NCI-H2029 treated with DMSO at 0.1 percent for 48 hours (cell line): ENCODE measurements around the gene ANKRD22.

Source experiments
- DNase-seq: peaks from one replicate; lab custom pipeline; 2025; lab: John Stamatoyannopoulos, UW

Gene ANKRD22

DNA sequence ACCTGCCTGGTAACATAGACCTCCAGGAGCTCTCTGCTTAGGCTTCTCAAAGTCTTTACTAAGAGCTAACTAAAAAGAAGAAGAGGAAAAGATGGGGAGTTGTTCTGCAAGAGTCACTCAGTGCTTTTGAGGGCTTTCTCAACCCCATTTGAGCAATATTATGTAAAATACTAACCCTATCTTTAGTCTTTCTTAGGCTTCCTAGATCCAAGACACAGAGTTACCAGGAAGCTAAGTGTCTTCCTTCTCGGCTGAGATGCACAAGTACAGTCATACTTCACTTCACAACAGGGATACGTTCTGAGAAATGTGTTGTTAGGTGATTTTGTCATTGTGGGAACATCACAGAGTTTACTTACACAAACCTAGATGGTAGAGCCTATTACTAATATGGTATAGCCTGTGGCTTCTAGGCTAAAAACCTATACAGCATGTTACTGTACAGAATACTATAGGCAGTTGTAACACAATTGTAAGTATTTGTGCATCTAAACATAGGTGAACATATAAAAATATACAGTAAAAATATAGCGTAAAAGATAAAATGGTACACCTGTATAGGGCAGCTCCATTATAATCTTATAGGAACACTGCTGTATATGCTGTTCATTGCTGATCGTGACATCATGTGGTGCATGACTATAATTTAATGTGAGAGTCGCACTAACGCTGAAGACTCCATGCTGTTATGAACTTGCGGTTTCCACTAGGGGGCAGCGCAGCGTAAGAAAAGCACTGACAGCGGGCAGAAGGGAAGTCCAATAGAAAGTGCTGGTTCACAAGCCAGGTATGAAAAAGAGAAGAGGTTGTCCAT lies 16.3 kb downstream of the ANKRD22 start:
- peak; percentile 16 for DNase-seq

DNA sequence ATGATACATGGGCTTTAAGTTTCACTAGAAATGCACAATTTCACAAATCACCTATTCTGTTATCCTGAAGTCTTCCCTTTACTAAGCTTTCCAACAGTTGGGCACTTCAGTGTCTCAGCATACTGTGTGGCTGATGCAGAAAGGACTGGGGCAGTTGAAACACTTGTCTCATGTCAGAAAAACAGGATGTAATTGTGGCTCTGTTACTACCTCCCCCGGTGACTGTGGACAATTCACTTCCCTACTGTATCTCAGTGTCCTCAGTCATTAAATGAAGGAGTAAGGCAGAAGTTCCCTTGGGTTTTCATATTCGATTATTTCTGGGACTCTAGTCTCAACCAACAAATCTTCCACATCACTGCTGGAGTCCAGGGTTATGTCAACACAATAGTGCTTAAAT lies 17.9 kb downstream of the ANKRD22 start:
- DNase-seq = no peak

DNA sequence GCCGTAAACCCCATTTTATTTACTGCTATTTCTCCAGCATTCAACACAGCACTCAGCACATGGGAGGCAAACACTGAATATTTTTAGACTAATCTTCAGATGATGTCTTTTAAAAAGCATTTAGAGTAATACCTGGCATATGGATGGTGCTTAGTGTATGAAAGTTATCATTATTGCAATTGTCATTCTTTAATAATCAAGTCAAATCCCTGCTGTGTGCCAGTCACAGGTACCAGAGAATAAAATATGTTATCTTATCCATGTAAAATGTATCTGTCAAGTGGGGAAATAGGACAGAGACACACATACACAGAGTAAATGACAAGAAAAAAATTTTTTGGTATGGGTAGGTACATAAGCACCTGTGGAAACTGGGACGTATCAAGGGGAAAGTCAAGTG lies 18.5 kb downstream of the ANKRD22 start:
- no peak for DNase-seq

DNA sequence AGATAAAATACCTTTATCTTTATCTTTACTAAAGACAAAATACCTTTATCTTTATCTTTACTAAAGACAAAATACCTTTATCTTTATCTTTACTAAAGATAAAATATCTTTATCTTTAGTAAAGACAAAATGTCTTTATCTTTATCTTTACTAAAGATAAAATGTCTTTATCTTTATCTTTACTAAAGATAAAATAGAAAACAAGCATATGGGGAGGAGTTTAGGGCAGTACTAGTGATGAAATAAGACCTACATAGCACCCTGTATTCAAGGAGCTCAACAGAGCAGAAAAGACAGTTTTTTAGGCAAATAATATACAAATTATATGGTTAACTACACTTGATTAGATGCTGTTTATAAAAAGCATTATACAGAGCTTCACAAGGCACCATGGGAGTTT lies 19.3 kb downstream of the ANKRD22 start:
- no peak for DNase-seq

DNA sequence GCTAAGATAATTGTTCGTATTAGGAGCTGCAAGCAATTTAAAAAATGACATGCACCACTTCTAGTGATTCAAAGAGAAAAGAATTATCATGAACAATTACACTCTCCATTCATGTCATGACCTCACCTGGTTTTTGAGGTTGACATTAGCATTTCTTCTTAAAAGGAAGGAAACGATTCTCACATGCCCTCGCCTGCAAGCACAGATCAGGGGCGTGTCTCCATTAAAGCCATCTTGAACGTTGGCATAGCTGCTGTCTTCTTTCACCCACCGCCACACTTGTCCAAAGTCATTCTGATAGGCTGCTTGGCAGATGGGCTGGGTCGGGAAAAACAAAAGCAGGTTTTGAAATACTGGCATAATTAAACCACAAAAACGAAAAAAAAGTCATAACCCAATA lies 19.9 kb downstream of the ANKRD22 start:
- DNase-seq = no peak

- no peak for DNase-seq
These were observed 20.9 kb downstream of the ANKRD22 start for GRCh38 chr10:88830643-88831268.

- DNase-seq = no peak
These were observed 23.3 kb downstream of the ANKRD22 start for GRCh38 chr10:88828310-88828709.

DNA sequence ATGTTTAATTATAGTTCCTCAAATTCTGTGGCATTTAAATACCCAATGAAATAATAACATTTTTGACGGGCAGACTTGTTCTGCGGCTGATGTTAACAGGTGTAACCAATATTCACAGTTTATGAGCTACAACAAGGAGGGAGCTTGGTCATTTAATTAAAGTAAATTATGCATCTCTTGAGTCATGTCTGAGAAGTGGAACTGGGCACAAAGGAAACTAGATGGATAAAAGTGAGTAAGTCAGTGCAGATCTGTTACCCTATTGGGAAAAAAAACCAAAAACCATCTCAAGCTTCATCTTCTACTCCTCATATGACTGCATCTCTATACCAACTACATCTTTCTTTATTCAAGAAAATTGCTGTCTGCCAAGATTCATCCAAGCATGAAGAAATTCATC lies 24.0 kb downstream of the ANKRD22 start:
- no peak for DNase-seq

DNA sequence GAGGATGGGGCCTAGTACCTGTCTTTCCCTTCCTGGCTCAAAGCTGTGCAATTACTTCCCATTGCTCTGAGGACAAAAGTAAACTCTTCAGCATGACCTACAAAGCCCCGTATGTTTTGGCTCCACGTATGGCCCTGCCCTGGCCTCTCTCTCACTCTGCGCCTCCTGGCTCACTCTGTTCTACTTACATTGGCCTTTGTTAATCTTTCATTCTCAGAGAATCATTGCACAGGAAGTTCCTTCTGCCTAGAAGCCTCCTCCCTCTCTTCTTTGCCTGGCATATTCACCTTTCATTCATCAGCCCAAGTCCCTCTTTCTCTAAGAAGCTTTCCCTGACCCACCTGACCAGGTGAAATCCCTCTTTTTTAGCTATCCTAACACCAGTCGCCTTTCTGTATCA lies 25.3 kb downstream of the ANKRD22 start:
- no peak for DNase-seq

DNA sequence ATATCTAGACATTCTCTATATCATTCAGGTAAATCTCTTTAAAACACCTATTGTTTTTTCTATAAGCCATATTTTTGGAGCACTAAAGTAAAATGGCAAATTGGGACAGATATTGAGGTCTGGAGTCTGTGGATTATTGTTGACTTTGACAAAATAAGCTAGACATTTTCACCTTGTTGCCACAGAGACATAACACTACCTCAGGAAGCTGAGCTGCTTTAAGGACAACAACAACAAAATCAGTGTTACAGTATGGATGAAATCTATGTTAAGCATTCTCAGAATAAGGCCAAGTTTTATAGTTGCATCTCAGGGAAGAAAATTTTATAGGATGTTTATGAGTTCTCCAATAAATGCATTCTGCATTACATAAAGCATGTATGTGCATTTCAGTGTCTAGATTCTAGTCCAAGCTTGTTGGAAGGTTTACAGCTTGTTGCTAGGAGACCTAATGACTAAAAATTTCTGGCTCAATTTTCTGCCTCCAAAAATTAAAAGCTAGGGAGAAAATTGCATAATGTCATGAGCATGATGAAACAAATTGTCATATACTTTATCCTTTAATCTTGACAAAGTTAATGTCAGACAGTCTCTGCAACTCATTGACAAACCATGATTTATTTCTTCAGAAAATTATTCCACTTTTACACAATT lies 30.8 kb downstream of the ANKRD22 start:
- no peak for DNase-seq

DNA sequence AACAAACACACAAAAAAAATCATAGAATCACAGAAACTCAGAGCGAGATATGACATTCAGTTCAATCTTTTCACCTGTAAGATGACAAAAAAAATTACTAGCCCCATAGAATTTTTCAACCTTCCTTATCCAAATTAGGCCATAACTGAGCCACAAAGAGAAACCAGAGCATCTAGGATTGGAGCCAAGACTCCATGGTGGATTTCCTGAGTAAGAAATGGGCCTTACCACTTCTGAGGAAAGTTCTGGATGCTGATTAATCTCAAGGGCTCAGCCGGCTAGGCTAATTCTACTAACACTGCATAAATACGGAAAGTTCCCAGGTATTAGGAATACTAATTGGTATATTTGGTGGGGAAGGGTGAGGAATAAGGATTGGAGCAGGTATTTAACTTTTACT lies 32.4 kb downstream of the ANKRD22 start:
- DNase-seq = no peak

DNA sequence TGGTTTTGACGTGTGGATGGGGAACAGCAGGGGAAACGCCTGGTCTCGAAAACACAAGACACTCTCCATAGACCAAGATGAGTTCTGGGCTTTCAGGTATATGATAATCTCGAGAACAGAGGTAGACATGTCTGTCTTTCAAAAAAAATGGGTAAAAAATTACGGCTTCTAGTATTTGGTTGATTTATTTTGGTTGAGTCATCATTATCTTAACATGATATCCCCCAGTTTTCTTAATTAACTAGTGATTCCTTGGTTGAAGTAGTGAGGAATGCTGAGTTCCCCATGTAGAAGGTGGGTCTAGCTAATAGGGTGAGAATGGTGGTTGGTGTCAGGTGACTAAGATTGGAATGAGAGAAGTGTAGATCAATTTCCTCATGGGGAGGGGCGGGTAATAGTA lies 38.4 kb downstream of the ANKRD22 start:
- no peak for DNase-seq

DNA sequence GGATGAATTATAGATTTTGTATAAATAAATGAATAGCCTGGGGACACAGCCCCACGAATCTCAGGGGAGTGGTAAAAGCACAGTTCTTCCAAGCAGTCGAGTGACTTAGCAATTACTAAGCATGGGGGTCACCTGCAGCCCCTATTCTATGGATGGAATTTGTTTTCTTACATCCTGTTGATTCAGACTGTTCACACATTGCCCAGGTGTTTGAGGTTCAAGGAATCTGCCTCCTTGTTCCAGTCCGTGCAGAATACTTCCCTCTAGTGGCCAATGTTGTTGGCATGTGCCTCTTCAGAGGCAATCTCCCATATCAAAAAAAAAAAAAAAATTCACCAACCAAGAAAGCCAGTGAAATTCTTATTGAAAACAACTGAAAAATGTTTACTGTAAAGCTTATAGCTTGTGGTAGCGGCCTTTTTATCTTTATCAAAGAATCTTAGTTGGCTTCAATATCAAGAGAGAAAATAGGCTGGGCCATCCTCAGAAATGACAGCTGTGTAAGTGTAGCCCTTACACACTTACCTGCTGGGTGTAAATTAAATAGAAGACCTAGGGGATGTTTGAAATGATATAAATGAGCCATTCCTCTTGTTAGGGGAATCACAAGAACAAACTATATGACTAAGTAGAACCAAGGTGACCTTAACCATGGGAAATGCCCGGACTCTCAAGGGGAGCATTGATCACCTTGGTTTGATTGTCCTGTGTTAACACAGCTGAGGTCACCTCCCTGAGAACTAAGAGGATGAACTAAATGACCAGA lies 41.3 kb downstream of the ANKRD22 start:
- DNase-seq = peak; percentile 48

- DNase-seq = no peak
These were observed 42.0 kb downstream of the ANKRD22 start for GRCh38 chr10:88809621-88810020.

DNA sequence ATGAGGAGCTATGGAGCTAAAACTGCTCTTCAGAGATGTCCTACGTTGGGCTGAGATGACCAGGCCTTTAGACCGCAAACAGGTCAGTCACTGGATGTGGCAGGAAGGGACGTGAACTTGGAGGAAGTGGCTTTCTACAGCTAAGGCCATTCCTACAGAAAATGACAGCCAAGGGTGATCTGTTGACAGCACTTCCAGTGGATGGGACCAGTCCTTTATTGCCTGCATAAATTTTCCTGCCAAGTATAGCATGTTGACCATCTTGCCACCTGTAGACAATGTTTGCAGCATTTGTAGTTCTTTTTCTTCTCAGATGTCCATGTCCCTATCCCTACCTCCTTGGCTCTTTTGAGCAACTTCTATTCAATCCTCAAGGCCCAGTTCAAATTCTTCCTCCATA lies 45.7 kb downstream of the ANKRD22 start:
- DNase-seq = no peak

DNA sequence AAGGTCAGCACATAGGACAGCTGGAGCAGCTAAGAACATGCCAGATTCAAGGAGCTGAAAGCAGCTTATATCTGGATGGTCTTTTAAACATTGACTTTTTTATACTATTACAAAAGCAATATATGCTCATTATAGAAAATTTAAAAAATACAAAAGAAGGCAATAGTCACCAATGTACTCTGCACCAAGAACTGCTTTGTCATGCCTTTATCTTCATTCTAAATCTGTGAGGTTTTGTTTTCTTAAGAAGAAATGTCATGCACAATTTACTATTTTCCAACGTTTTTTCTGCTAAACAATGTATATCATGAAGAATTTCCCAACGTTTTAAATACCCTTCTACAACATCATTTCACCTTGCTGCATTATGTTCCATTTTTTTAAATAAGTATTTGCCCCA lies 46.3 kb downstream of the ANKRD22 start:
- DNase-seq = no peak

DNA sequence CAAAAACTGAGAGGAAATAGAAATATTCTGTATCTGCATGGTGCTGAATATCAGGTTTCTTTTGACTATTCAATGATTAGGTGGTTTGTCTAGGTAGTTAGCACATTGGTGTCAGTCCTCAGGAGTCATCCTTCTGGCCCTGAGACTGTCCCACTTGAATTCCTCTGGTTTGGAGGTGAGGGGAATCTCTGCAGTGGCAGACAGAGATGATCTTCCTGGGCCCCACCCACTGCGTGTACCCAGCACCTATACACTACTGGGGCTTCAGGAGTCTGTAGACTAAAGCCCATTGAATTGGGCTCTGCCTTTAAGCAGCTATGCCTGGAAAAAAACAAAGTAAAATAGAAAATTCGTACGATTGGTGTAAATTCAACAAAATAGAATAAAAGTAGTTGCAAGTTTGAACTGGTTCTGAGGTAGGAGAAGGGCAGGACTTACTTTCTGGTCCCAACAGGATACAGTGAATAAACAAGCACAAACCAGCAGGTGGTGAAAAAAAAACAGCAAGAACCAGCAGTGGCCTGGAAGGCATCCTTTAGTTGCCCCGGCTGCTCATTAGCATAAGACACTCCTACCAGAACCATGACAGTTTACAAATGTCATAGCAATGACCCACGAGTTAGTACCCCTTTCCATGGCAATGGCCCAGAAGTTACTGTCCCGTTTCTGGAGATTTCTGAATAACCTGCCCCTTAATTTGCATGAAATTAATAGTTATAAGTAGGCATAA lies 47.4 kb downstream of the ANKRD22 start:
- DNase-seq = no peak

GRCh38 chr10:88803641-88804040 lies 48.0 kb downstream of the ANKRD22 start:
- DNase-seq = no peak

- no peak for DNase-seq
These were observed 48.9 kb downstream of the ANKRD22 start, which contains the start of gene LIPM for GRCh38 chr10:88802523-88803285. Gene LIPM, plus strand, starts transcription at chr10:88802730. Its CDS starts 167 bp downstream, at chr10:88802897.

DNA sequence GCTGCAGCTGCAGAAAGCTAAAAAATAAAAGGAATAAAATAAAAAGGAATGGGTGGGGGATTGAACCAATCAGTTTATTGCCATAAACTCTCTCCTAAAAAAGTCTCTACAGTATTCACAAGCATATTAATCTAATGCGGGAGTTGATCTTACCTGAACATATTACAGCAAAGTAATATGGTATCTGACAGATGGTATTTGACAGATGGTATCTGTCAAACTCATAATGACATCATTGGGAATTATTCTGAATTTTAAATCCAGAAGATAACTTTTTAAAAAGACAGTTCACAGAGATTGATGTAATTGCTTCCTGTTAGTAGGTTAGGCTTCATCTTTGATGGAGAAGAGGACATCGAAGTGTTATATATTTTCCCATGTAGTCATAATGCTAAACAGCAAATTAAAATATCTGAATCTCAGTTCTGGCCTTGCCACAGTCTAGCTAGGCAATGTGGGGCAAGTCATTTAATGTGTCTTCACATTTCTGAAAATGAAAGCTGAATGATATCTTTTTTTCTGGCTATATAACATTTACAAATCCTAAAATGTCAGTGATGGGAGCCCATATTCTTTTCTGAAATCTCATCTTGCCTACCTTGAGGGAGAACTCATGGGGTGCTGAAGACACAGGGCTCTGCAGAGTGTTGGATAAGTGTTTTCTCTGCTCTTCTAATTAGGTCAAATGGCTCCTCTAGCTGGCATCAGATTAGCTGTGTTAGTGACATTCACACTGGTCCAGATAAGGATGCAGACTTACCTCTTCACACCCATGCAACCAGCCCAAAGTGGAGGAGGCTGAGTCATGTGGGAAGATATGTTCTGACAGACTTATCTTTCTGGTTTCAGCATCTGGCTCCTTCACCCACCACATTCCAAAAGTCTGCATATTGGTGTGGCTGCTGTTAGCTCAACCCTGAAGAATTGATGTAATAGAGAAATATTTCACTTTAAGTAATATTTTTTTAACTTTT lies 51.2 kb downstream of the ANKRD22 start:
- DNase-seq = no peak
